H1 (cell line): Measurements from ENCODE around the gene NAA60.

ENCODE experiments used
- CREB1 ChIP-seq: IDR thresholded peaks from 2 replicates; pipeline ENCODE4 v1.6.1; 2012; ENCODE audit warnings: inconsistent platforms
- CTCF ChIP-seq, 3 experiments: IDR thresholded peaks; 1 replicate in 2 of 3; 2 replicates in 1 of 3; pipeline versions ENCODE4 v1.5.1 to v1.6.1; 2011; ENCODE audit warnings: low read length in 3 of 3, mild to moderate bottlenecking in 3 of 3, inconsistent platforms in 2 of 3, low read depth in 1 of 3, moderate library complexity in 1 of 3; ENCODE audit not compliant: insufficient read depth in 1 of 3; ENCODE audit errors: control extremely low read depth in 1 of 3
- EP300 ChIP-seq, 2 experiments: IDR thresholded peaks; 1 replicate in 1 of 2; 2 replicates in 1 of 2; pipeline ENCODE4 v1.6.1; 2011 to 2012; ENCODE audit warnings: low read depth in 2 of 2, low read length in 2 of 2, mild to moderate bottlenecking in 2 of 2, borderline replicate concordance in 1 of 2, inconsistent platforms in 1 of 2, moderate library complexity in 1 of 2
- GABPA ChIP-seq: IDR thresholded peaks from 2 replicates; pipeline ENCODE4 v1.6.1; 2011; ENCODE audit warnings: mild to moderate bottlenecking, low read length, moderate library complexity, borderline replicate concordance; ENCODE audit not compliant: insufficient read depth
- HDAC2 ChIP-seq, 2 experiments: fragments of 300-600 bp in 1 of 2; sonication (generic) in 1 of 2; IDR thresholded peaks; 2 replicates each; pipeline ENCODE4 v1.6.1; 2011 to 2012; ENCODE audit warnings: low read depth in 2 of 2, low read length in 2 of 2, mild to moderate bottlenecking in 2 of 2, moderate library complexity in 2 of 2, borderline replicate concordance in 1 of 2, inconsistent platforms in 1 of 2
- TAF1 ChIP-seq: IDR thresholded peaks from 2 replicates; pipeline ENCODE4 v1.6.1; 2011; ENCODE audit warnings: mild to moderate bottlenecking, low read depth, low read length

- TF ChIP-seq CTCF (IDR thresholded peaks at IDR 0.05; ENCODE audit: control extremely low read depth in 1 of 3, insufficient read depth in 1 of 3, low read depth in 1 of 3, low read length in 3 of 3) (0 out of 4 replicates have a peak, but pooled peaks of 1 of the 3 experiments have one; percentile 8), EP300 (IDR thresholded peaks at IDR 0.05; ENCODE audit: borderline replicate concordance in 1 of 2, low read depth in 2 of 2, low read length in 2 of 2) (no peak), GABPA (no peak), TAF1 (no peak), HDAC2 (IDR thresholded peaks at IDR 0.05; ENCODE audit: borderline replicate concordance in 1 of 2, low read depth in 2 of 2, low read length in 2 of 2) (no peak), CREB1 (no peak)
Measured at GRCh38 chr16:3454093-3454492, 10.6 kb downstream of the NAA60 start.
